Suprapubic skin (tissue), 4 donors: ENCODE data around the gene RTL9. TPM values are rescaled to one million over a fixed set of nuclear protein-coding genes. Genes with fewer than 3 reads are reported as not detected.

Source experiments
- DNase-seq, 2 donors: peaks; one replicate each; pipeline ENCODE4 v3.0.0-alpha.2; 2019; ENCODE audit warnings: low spot score in 2 of 2
- H3K27ac ChIP-seq: fragments of 200-600 bp; sonication (generic); one replicate; pipeline ENCODE4 v1.5.1; 2019
- H3K27me3 ChIP-seq: fragments of 200-600 bp; sonication (generic); one replicate; pipeline ENCODE4 v1.5.1; 2019
- H3K36me3 ChIP-seq: fragments of 200-600 bp; sonication (generic); one replicate; pipeline ENCODE4 v1.5.1; 2019
- H3K4me1 ChIP-seq: fragments of 200-600 bp; sonication (generic); one replicate; pipeline ENCODE4 v1.5.1; 2019
- H3K4me3 ChIP-seq: fragments of 200-600 bp; sonication (generic); one replicate; pipeline ENCODE4 v1.5.1; 2019; ENCODE audit warnings: mild to moderate bottlenecking
- H3K9me3 ChIP-seq: fragments of 200-600 bp; sonication (generic); one replicate; pipeline ENCODE4 v1.5.1; 2019
- EP300 ChIP-seq: sonication (generic); formaldehyde crosslinking; IDR thresholded peaks from one replicate; pipeline ENCODE4 v1.6.1; 2017; ENCODE audit warnings: antibody characterized with exemption
- POLR2A ChIP-seq, 2 donors: fragments of 450-650 bp; IDR thresholded peaks; one replicate each; pipeline ENCODE4 v1.6.1; 2017; ENCODE audit warnings: antibody characterized with exemption in 2 of 2, mild to moderate bottlenecking in 2 of 2, moderate library complexity in 2 of 2
- POLR2AphosphoS5 ChIP-seq, 3 donors: sonication (generic); formaldehyde crosslinking; IDR thresholded peaks; one replicate each; pipeline ENCODE4 v1.6.1; 2017; ENCODE audit warnings: antibody characterized with exemption in 3 of 3
- WGBS: methylation state at CpG from one replicate; pipeline ENCODE4 v1.1.5; 2018; 5-methylcytosine and 5-hydroxymethylcytosine counted together
- total RNA-seq, 4 donors: library from RNA; depleted of rRNA; stranded (reverse); fragments of >200 nt; gene quantifications; one replicate each; pipeline ENCODE4 v1.1.0, GENCODE V29; 2016
- TF ChIP-seq, protein P1 (sequence below), 2 donors: fragments of 200-600 bp in 1 of 2; fragments of 450-650 bp in 1 of 2; sonication (generic) in 1 of 2; IDR thresholded peaks; one replicate each; pipeline ENCODE4 v1.5.1; 2016 to 2019; ENCODE audit warnings: antibody characterized with exemption in 2 of 2, mild to moderate bottlenecking in 1 of 2, moderate library complexity in 1 of 2

Gene RTL9
- total RNA-seq, 4 donors from 2014 or later, result 0.16 TPM; not detected in 3

DNA sequence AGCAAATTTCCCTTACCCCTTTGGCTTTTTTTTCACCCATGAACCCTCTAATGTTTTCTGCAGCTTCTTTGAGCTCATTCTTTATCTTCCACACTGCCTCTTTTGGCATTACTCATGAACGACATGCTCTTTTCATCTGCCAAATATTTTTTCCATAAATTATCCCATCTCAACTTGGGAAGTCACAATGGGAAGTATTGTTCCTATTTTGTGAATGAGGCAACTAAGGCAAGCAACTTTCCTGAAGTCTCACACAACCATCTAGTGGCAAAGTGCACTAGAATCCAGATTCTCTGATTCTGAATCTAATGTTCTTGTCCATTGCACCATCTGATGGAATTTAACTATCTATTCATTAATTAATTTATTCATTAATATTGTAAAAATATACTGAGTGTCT, 625 bp downstream of the RTL9 start:
- H3K4me3 ChIP-seq, result no peak overlapping the region
- TF ChIP-seq, protein P1, sequence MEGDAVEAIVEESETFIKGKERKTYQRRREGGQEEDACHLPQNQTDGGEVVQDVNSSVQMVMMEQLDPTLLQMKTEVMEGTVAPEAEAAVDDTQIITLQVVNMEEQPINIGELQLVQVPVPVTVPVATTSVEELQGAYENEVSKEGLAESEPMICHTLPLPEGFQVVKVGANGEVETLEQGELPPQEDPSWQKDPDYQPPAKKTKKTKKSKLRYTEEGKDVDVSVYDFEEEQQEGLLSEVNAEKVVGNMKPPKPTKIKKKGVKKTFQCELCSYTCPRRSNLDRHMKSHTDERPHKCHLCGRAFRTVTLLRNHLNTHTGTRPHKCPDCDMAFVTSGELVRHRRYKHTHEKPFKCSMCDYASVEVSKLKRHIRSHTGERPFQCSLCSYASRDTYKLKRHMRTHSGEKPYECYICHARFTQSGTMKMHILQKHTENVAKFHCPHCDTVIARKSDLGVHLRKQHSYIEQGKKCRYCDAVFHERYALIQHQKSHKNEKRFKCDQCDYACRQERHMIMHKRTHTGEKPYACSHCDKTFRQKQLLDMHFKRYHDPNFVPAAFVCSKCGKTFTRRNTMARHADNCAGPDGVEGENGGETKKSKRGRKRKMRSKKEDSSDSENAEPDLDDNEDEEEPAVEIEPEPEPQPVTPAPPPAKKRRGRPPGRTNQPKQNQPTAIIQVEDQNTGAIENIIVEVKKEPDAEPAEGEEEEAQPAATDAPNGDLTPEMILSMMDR (IDR thresholded peaks at IDR 0.05), result no peak
- no peak for TF ChIP-seq POLR2AphosphoS5 (IDR thresholded peaks at IDR 0.05)
- TF ChIP-seq EP300, result no peak
- TF ChIP-seq POLR2A (IDR thresholded peaks at IDR 0.05), result no peak
- no peaks in the 10 kb centered on the region for H3K4me1 ChIP-seq
- DNase-seq, result no peak
- H3K36me3 ChIP-seq, result no peaks in the 10 kb centered on the region
- no peak overlapping the region for H3K27ac ChIP-seq
- 22% methylated on average over 1 of the region's 1 CpG for WGBS
- no peaks in the 10 kb centered on the region for H3K9me3 ChIP-seq
- no peaks in the 10 kb centered on the region for H3K27me3 ChIP-seq

DNA sequence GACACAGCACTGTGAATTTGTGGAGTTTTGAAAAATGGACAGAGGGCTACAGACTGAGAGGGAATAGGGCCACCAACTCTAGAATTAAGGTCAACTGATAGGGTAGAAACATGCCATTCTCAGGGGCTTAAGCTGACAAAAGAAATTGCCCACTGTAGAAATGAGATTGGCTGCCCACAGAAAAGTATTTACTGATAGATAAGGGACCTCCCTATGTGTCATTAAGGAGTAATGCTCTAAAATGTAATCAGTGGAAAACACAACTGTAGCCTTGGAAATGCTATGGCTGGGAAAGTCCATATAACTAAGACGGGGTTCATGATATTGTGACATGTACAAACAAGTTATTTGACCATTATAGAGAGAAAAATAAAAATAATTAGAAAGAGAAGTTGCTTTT, 4.6 kb downstream of the RTL9 start:
- 82% methylated on average over 1 of the region's 1 CpG for WGBS
- DNase-seq, result no peak
- Histone ChIP-seq H3K27ac (no peak overlapping the region), H3K36me3 (no peaks in the 10 kb centered on the region), H3K27me3 (no peaks in the 10 kb centered on the region), H3K4me3 (no peak overlapping the region), H3K4me1 (no peaks in the 10 kb centered on the region), H3K9me3 (no peaks in the 10 kb centered on the region)
- TF ChIP-seq POLR2AphosphoS5 (IDR thresholded peaks at IDR 0.05) (no peak), POLR2A (IDR thresholded peaks at IDR 0.05) (no peak), EP300 (no peak)
- TF ChIP-seq, protein P1 (IDR thresholded peaks at IDR 0.05), result no peak

DNA sequence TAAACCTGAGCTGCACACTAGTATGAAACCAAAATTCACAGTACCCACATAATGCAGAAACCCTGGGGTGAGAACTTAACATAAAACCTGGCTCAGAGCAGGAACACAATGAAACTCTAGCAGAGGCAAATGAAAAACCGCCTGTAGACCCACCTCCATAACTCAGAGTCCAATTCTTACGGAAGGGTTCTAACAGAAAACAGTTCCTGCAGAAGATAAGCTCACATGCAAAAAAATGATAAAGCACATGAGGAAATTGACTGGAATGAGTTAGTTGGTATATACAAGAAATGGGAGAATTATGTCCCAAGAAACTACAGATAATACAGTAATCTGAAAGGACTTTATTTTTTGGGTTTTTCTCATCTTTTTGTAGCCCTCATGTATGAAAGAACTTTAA, 14.7 kb downstream of the RTL9 start:
- no peak for DNase-seq
- Histone ChIP-seq H3K36me3 (no peaks in the 10 kb centered on the region), H3K27ac (no peak overlapping the region), H3K9me3 (no peaks in the 10 kb centered on the region), H3K4me3 (no peak overlapping the region), H3K27me3 (no peaks in the 10 kb centered on the region), H3K4me1 (no peaks in the 10 kb centered on the region)
- no peak for TF ChIP-seq POLR2AphosphoS5 (IDR thresholded peaks at IDR 0.05)
- TF ChIP-seq EP300, result no peak
- no peak for TF ChIP-seq POLR2A (IDR thresholded peaks at IDR 0.05)
- TF ChIP-seq, protein P1 (IDR thresholded peaks at IDR 0.05), result no peak
- WGBS, result 67% methylated on average over 2 of the region's 2 CpGs

DNA sequence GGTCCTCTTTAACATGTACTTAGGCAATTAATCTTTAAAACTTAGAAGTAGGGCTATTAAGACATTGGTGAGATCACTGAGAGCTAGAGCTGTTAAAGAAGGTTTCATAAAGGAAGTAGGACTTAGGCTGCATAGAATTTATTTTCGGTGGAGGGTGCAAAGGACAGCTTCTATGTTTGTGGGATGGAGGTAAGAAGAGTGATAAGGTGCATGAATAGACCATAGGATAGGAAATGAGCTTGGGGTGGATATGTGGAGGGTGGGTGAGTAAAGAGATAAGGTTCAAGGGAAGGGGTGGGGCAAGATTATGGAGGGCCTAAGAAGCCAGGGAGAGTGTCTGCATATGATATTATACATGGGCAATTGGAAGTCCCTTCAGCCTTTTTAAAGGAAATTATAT, 15.9 kb downstream of the RTL9 start:
- Histone ChIP-seq H3K4me3 (no peak overlapping the region), H3K4me1 (no peaks in the 10 kb centered on the region), H3K27me3 (no peaks in the 10 kb centered on the region), H3K36me3 (no peaks in the 10 kb centered on the region), H3K9me3 (no peaks in the 10 kb centered on the region), H3K27ac (no peak overlapping the region)
- no peak for DNase-seq
- 66% methylated on average over 1 of the region's 1 CpG for WGBS
- TF ChIP-seq, protein P1 (IDR thresholded peaks at IDR 0.05), result no peak
- TF ChIP-seq POLR2A (IDR thresholded peaks at IDR 0.05) (no peak), POLR2AphosphoS5 (IDR thresholded peaks at IDR 0.05) (no peak), EP300 (no peak)

DNA sequence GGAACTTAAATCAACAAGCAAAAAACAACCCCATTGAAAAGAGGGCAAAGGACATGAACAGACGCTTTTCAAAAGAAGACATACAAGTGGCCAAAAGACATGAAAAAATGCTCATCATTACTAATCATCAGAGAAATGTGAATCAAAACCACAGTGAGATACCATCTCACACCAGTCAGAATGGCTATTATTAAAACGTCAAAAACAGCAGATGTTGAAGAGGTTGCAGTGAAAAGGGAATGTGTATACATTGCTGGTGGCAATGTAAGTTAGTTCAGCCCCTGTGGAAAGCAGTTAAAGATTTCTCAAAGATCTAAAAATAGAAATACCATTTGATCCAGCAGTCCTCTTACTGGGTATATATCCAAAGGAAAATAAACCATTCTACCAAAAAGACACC, 22.6 kb downstream of the RTL9 start:
- H3K27ac ChIP-seq, result no peak overlapping the region
- H3K4me3 ChIP-seq, result no peak overlapping the region
- 39% methylated on average over 2 of the region's 2 CpGs for WGBS
- no peak for DNase-seq
- H3K36me3 ChIP-seq, result no peaks in the 10 kb centered on the region
- H3K9me3 ChIP-seq, result no peaks in the 10 kb centered on the region
- H3K4me1 ChIP-seq, result no peaks in the 10 kb centered on the region
- no peaks in the 10 kb centered on the region for H3K27me3 ChIP-seq
- TF ChIP-seq, protein P1 (IDR thresholded peaks at IDR 0.05), result no peak
- TF ChIP-seq POLR2AphosphoS5 (IDR thresholded peaks at IDR 0.05) (no peak), EP300 (no peak), POLR2A (IDR thresholded peaks at IDR 0.05) (no peak)
